Right lobe of liver (tissue), 6 donors: ENCODE data around the gene INSIG1. TPM values are rescaled to one million over a fixed set of nuclear protein-coding genes. Genes with fewer than 3 reads are reported as not detected.

Experiments used
- ATAC-seq, 4 donors: fragments of 200-7000 bp; cut with Tn5 transposase; one replicate each; pipeline ENCODE4 v1.9.1; 2020; ENCODE audit warnings: mild to moderate bottlenecking in 4 of 4, moderate library complexity in 4 of 4
- DNase-seq, 3 donors: peaks; one replicate each; pipeline ENCODE4 v3.0.0-alpha.2; 2020
- H3K27ac ChIP-seq, 3 donors: fragments of 200-600 bp; one replicate each; pipeline ENCODE4 v1.8.0; 2022
- H3K27me3 ChIP-seq, 2 donors: fragments of 200-600 bp; one replicate each; pipeline ENCODE4 v1.8.0; 2022
- H3K36me3 ChIP-seq, 4 donors: fragments of 200-600 bp; sonication (generic) in 1 of 4; one replicate each; pipeline versions ENCODE4 v1.5.1 to v1.8.0; 2017 to 2022; ENCODE audit warnings: control low read depth in 1 of 4
- H3K4me1 ChIP-seq, 4 donors: fragments of 200-600 bp; sonication (generic) in 1 of 4; one replicate each; pipeline versions ENCODE4 v1.5.1 to v1.8.0; 2017 to 2022; ENCODE audit warnings: control low read depth in 1 of 4
- H3K4me3 ChIP-seq, 3 donors: fragments of 200-600 bp; one replicate each; pipeline ENCODE4 v1.8.0; 2022
- H3K9me3 ChIP-seq, 4 donors: fragments of 200-600 bp; sonication (generic) in 1 of 4; one replicate each; pipeline versions ENCODE4 v1.5.1 to v1.8.0; 2017 to 2022; ENCODE audit warnings: control low read depth in 1 of 4
- CTCF ChIP-seq, 4 donors: fragments of 200-600 bp in 3 of 4; fragments of 450-650 bp in 1 of 4; IDR thresholded peaks; one replicate each; pipeline versions ENCODE4 v1.5.1 to v1.8.0; 2016 to 2022; ENCODE audit warnings: antibody characterized with exemption in 4 of 4, mild to moderate bottlenecking in 2 of 4
- POLR2A ChIP-seq: fragments of 450-650 bp; IDR thresholded peaks from one replicate; pipeline ENCODE4 v1.6.1; 2017; ENCODE audit warnings: antibody characterized with exemption, mild to moderate bottlenecking
- WGBS: methylation state at CpG from one replicate; pipeline ENCODE4 v1.1.6; 2018; ENCODE audit warnings: low coverage, low lambda C conversion rate; ENCODE audit not compliant: insufficient coverage; ENCODE audit errors: missing lambda C conversion rate; 5-methylcytosine and 5-hydroxymethylcytosine counted together
- intact Hi-C, 2 donors: fragments of 100-400 bp; cut with DNase I; formaldehyde crosslinking; loops; one replicate each; pipeline versions ENCODE4 v1.11.2 to v1.14.1; 2022
- total RNA-seq, 6 experiments: library from RNA; depleted of rRNA in 2 of 6; stranded (reverse); fragments of >200 nt in 2 of 6; fragmentation: NEBNext Ultra II Directional in 3 of 6; extraction: Animal tissue kit (Norgen Biotek cat#: 25700) in 3 of 6; gene quantifications; one replicate each; pipeline versions ENCODE4 v1.1.0 to v1.2.4, GENCODE V29; 2016 to 2023
- donor health status: DM: no; HTN: yes; CAD: no.
- donor health status: DM: no; HTN: no; CAD: no.
- donor health status: DM: no; HTN: no; CAD: no.
- donor health status: DM: no; HTN: yes; CAD: no.
- donor health status: DM: no; HTN: yes; CAD: no.

Gene INSIG1
- total RNA-seq, 6 experiments from 2014 or later, result 130 to 625 (median 205) TPM

- H3K27ac ChIP-seq, result no peak overlapping the region
- intact Hi-C loops, result loop anchor here (5.0 to 10.0 kb wide), 3 partner anchors 158 to 448 kb away; no protein-coding TSS in a partner anchor
- no peaks in the 10 kb centered on the region for H3K36me3 ChIP-seq
- H3K9me3 ChIP-seq, result no peaks in the 10 kb centered on the region
- no peaks in the 10 kb centered on the region for H3K4me1 ChIP-seq
- ATAC-seq, result no peak
- no peak overlapping the region for H3K4me3 ChIP-seq
- 63% methylated on average over 5 of the region's 5 CpGs for WGBS
- DNase-seq, result no peak
- no peak for TF ChIP-seq CTCF (IDR thresholded peaks at IDR 0.05)
- TF ChIP-seq POLR2A, result no peak
- no peaks in the 10 kb centered on the region for H3K27me3 ChIP-seq
These were observed 55.1 kb downstream of the INSIG1 start for GRCh38 chr7:155352753-155353115.

GRCh38 chr7:155353256-155353897, 55.7 kb downstream of the INSIG1 start:
- no peak for DNase-seq

GRCh38 chr7:155354371-155355048, 56.8 kb downstream of the INSIG1 start:
- WGBS, result 53% methylated on average over 11 of the region's 20 CpGs
- Histone ChIP-seq H3K9me3 (no peaks in the 10 kb centered on the region), H3K27ac (no peak overlapping the region), H3K4me3 (no peak overlapping the region), H3K4me1 (no peaks in the 10 kb centered on the region), H3K36me3 (no peaks in the 10 kb centered on the region), H3K27me3 (no peaks in the 10 kb centered on the region)
- ATAC-seq, result no peak
- intact Hi-C loops, result loop anchor here (5.0 to 10.0 kb wide), 3 partner anchors 160 to 450 kb away; no protein-coding TSS in a partner anchor
- DNase-seq, result no peak
- TF ChIP-seq CTCF (IDR thresholded peaks at IDR 0.05), result no peak
- TF ChIP-seq POLR2A, result no peak

More at GRCh38 chr7:155353256-155353897, 55.7 kb downstream of the INSIG1 start:
- no peak for ATAC-seq
- H3K36me3 ChIP-seq, result no peaks in the 10 kb centered on the region
- no peaks in the 10 kb centered on the region for H3K9me3 ChIP-seq
- TF ChIP-seq POLR2A (no peak), CTCF (IDR thresholded peaks at IDR 0.05) (no peak)
- no peaks in the 10 kb centered on the region for H3K4me1 ChIP-seq
- intact Hi-C loops, result loop anchor here (5.0 to 10.0 kb wide), 3 partner anchors 159 to 449 kb away; no protein-coding TSS in a partner anchor
- no peak overlapping the region for H3K4me3 ChIP-seq
- H3K27me3 ChIP-seq, result no peaks in the 10 kb centered on the region
- H3K27ac ChIP-seq, result no peak overlapping the region
- WGBS, result 45% methylated on average over 7 of the region's 9 CpGs

- 82% methylated on average over 3 of the region's 11 CpGs for WGBS
- no peak overlapping the region for H3K4me3 ChIP-seq
- DNase-seq, result peak in 1 of 3 donors; percentile 31
- H3K9me3 ChIP-seq, result no peaks in the 10 kb centered on the region
- no peak overlapping the region for H3K27ac ChIP-seq
- TF ChIP-seq CTCF (IDR thresholded peaks at IDR 0.05) (no peak), POLR2A (no peak)
- no peaks in the 10 kb centered on the region for H3K4me1 ChIP-seq
- intact Hi-C loops, result loop anchor here (10.0 kb wide), 2 partner anchors 160 to 450 kb away; no protein-coding TSS in a partner anchor
- H3K27me3 ChIP-seq, result no peaks in the 10 kb centered on the region
- H3K36me3 ChIP-seq, result no peaks in the 10 kb centered on the region
- ATAC-seq, result no peak
These were observed 57.5 kb downstream of the INSIG1 start for GRCh38 chr7:155355176-155355575.
